Head of caudate nucleus (tissue), 42 donors: Measurements from ENCODE around the gene TSSK2.
A peak's percentile ranks its signal among the peaks of the same experiment; 100 is the strongest.

Experiments
- DNase-seq, 42 donors: peaks; one replicate each; pipeline versions ENCODE4 v3.0.0 to v3.0.0-alpha.2; 2020 to 2021; ENCODE audit warnings: mixed read lengths in 7 of 42
- intact Hi-C: fragments of 100-400 bp; cut with DNase I; formaldehyde crosslinking; loops from one replicate; pipeline ENCODE4 v1.15.0; 2022

TSSK2 gene

GRCh38 chr22:19134874-19135273 lies 3.8 kb downstream of the TSSK2 start:
- no peak for DNase-seq
- intact Hi-C loops = no loop called here

- intact Hi-C loops = no loop called here
- DNase-seq = no peak
Measured at GRCh38 chr22:19136915-19137314, 5.8 kb downstream of the TSSK2 start.

- intact Hi-C loops = no loop called here
- DNase-seq = no peak
Measured at GRCh38 chr22:19137384-19138216, 6.5 kb downstream of the TSSK2 start.

GRCh38 chr22:19138217-19139000 lies 7.3 kb downstream of the TSSK2 start:
- intact Hi-C loops = no loop called here
- DNase-seq = no peak

GRCh38 chr22:19139001-19139356 lies 7.9 kb downstream of the TSSK2 start:
- intact Hi-C loops = no loop called here
- DNase-seq = no peak

- no peak for DNase-seq
- intact Hi-C loops = loop anchor here (5.0 to 10.0 kb wide), 3 partner anchors 37 to 495 kb away; partner anchors contain the start of genes C22orf39 and SLC25A1
Measured at GRCh38 chr22:19139974-19140373, 8.9 kb downstream of the TSSK2 start.

GRCh38 chr22:19142394-19142793 lies 11.3 kb downstream of the TSSK2 start:
- DNase-seq = no peak
- intact Hi-C loops = loop anchor here (5.0 to 10.0 kb wide), 3 partner anchors 35 to 492 kb away; partner anchors contain the start of genes C22orf39 and SLC25A1

- intact Hi-C loops = loop anchor here (5.0 to 10.0 kb wide), 3 partner anchors 34 to 492 kb away; partner anchors contain the start of genes C22orf39 and SLC25A1
- no peak for DNase-seq
Measured at GRCh38 chr22:19143212-19143611, 12.1 kb downstream of the TSSK2 start.

- intact Hi-C loops = loop anchor here (2.0 to 10.0 kb wide), 4 partner anchors 21 to 491 kb away; partner anchors contain the start of genes C22orf39, DGCR2 and SLC25A1
- DNase-seq = peak in 11 of 42 donors; percentile 7 to 44 (median 24)
Measured at GRCh38 chr22:19143967-19144400, 12.9 kb downstream of the TSSK2 start.

GRCh38 chr22:19146215-19146968 lies 15.3 kb downstream of the TSSK2 start:
- intact Hi-C loops = loop anchor here (10.0 kb wide), 2 partner anchors 298 to 488 kb away; partner anchors contain the start of gene C22orf39
- DNase-seq = no peak

GRCh38 chr22:19147195-19147780 lies 16.2 kb downstream of the TSSK2 start:
- intact Hi-C loops = loop anchor here (10.0 kb wide), 2 partner anchors 298 to 488 kb away; partner anchors contain the start of gene C22orf39
- DNase-seq = no peak

GRCh38 chr22:19148417-19149046 lies 17.4 kb downstream of the TSSK2 start:
- intact Hi-C loops = loop anchor here (10.0 kb wide), 2 partner anchors 296 to 486 kb away; partner anchors contain the start of gene C22orf39
- DNase-seq = no peak

GRCh38 chr22:19149047-19149883 lies 18.2 kb downstream of the TSSK2 start:
- DNase-seq = no peak
- intact Hi-C loops = loop anchor here (10.0 kb wide), 2 partner anchors 296 to 486 kb away; partner anchors contain the start of gene C22orf39

- intact Hi-C loops = loop anchor here (10.0 kb wide), 2 partner anchors 295 to 485 kb away; partner anchors contain the start of gene C22orf39
- DNase-seq = no peak
Measured at GRCh38 chr22:19149991-19150390, 18.9 kb downstream of the TSSK2 start, which contains the start of gene GSC2. Gene GSC2, minus strand, starts transcription at chr22:19150292. Its CDS starts 9 bp downstream, at chr22:19150283.

- intact Hi-C loops = no loop called here
- no peak for DNase-seq
Measured at GRCh38 chr22:19150482-19151328, 19.6 kb downstream of the TSSK2 start.
